ENCODE results near the gene JUNB. TPM values are rescaled to one million over a fixed set of nuclear protein-coding genes. Genes with fewer than 3 reads are reported as not detected.

Gene JUNB
- total RNA-seq, 2 donors from 2014 or later, result 574 to 618 TPM

- no peak overlapping the region for H3K27ac Mint-ChIP-seq
- ATAC-seq (replicated peaks in 1 of 2), result no peak
- no peaks in the 10 kb centered on the region for H3K36me3 Mint-ChIP-seq (ENCODE audit: insufficient read depth in 2 of 2)
- no peaks in the 10 kb centered on the region for H3K9me3 Mint-ChIP-seq
- DNase-seq, result no peak
- H3K4me3 Mint-ChIP-seq, result no peak overlapping the region
- peaks cover 12% of the 10 kb centered on the region for H3K4me1 Mint-ChIP-seq (ENCODE audit: low read depth)
- H3K27me3 Mint-ChIP-seq (ENCODE audit: low read depth), result peaks cover 6% of the 10 kb centered on the region
Observed at GRCh38 chr19:12763100-12763499, 28.2 kb upstream of the JUNB start.

- Mint-ChIP-seq H3K9me3 (no peaks in the 10 kb centered on the region), H3K27ac (no peak overlapping the region), H3K4me3 (no peak overlapping the region), H3K36me3 (ENCODE audit: insufficient read depth in 2 of 2) (no peaks in the 10 kb centered on the region), H3K4me1 (ENCODE audit: low read depth) (peaks cover 16% of the 10 kb centered on the region), H3K27me3 (ENCODE audit: low read depth) (no peaks in the 10 kb centered on the region)
- DNase-seq (no peak), ATAC-seq (replicated peaks in 1 of 2) (no peak)
Observed at GRCh38 chr19:12764698-12765097, 26.6 kb upstream of the JUNB start.

- Mint-ChIP-seq H3K27ac (no peak overlapping the region), H3K27me3 (ENCODE audit: low read depth) (no peaks in the 10 kb centered on the region)
Observed at GRCh38 chr19:12766051-12766521, 25.2 kb upstream of the JUNB start.

GRCh38 chr19:12767150-12767549 is 24.1 kb upstream of the JUNB start:
- Mint-ChIP-seq H3K27me3 (ENCODE audit: low read depth) (no peaks in the 10 kb centered on the region), H3K36me3 (ENCODE audit: insufficient read depth in 2 of 2) (no peaks in the 10 kb centered on the region), H3K4me3 (no peak overlapping the region), H3K4me1 (ENCODE audit: low read depth) (peaks cover 18% of the 10 kb centered on the region), H3K27ac (no peak overlapping the region), H3K9me3 (no peaks in the 10 kb centered on the region)
- DNase-seq, result no peak
- no peak for ATAC-seq (replicated peaks in 1 of 2)

More at GRCh38 chr19:12766051-12766521, 25.2 kb upstream of the JUNB start:
- H3K4me1 Mint-ChIP-seq (ENCODE audit: low read depth), result peaks cover 18% of the 10 kb centered on the region
- ATAC-seq (replicated peaks in 1 of 2) (peak; percentile 80 to 85), DNase-seq (peak; percentile 87 to 90)
- no peaks in the 10 kb centered on the region for H3K9me3 Mint-ChIP-seq
- H3K4me3 Mint-ChIP-seq, result peak overlapping the region; percentile 57 to 73
- H3K36me3 Mint-ChIP-seq (ENCODE audit: insufficient read depth in 2 of 2), result no peaks in the 10 kb centered on the region

- Mint-ChIP-seq H3K27me3 (ENCODE audit: low read depth) (no peaks in the 10 kb centered on the region), H3K27ac (no peak overlapping the region), H3K36me3 (ENCODE audit: insufficient read depth in 2 of 2) (no peaks in the 10 kb centered on the region), H3K4me3 (no peak overlapping the region), H3K9me3 (no peaks in the 10 kb centered on the region), H3K4me1 (ENCODE audit: low read depth) (peaks cover 18% of the 10 kb centered on the region)
- no peak for ATAC-seq (replicated peaks in 1 of 2)
- DNase-seq, result no peak
Observed at GRCh38 chr19:12767666-12768065, 23.6 kb upstream of the JUNB start.

GRCh38 chr19:12769689-12770088 is 21.6 kb upstream of the JUNB start:
- H3K27me3 Mint-ChIP-seq (ENCODE audit: low read depth), result no peaks in the 10 kb centered on the region
- peak; percentile 62 to 66 for DNase-seq
- peaks cover 31% of the 10 kb centered on the region for H3K4me1 Mint-ChIP-seq (ENCODE audit: low read depth)
- peak overlapping the region; percentile 47 to 56 for H3K4me3 Mint-ChIP-seq
- H3K27ac Mint-ChIP-seq, result no peak overlapping the region
- no peaks in the 10 kb centered on the region for H3K9me3 Mint-ChIP-seq
- peaks cover 0 to 2% of the 10 kb centered on the region in 2 donors for H3K36me3 Mint-ChIP-seq (ENCODE audit: insufficient read depth in 2 of 2)
- ATAC-seq (replicated peaks in 1 of 2), result peak; percentile 82

GRCh38 chr19:12770922-12771321 is 20.4 kb upstream of the JUNB start:
- Mint-ChIP-seq H3K9me3 (no peaks in the 10 kb centered on the region), H3K36me3 (ENCODE audit: insufficient read depth in 2 of 2) (peaks cover 0 to 2% of the 10 kb centered on the region in 2 donors), H3K4me3 (no peak overlapping the region), H3K27ac (no peak overlapping the region), H3K27me3 (ENCODE audit: low read depth) (no peaks in the 10 kb centered on the region), H3K4me1 (ENCODE audit: low read depth) (peaks cover 31% of the 10 kb centered on the region)
- ATAC-seq (replicated peaks in 1 of 2) (no peak), DNase-seq (no peak)

- no peak overlapping the region for H3K4me3 Mint-ChIP-seq
- ATAC-seq (replicated peaks in 1 of 2), result no peak
Observed at GRCh38 chr19:12772323-12772722, 19.0 kb upstream of the JUNB start.

GRCh38 chr19:12773571-12773970 is 17.7 kb upstream of the JUNB start:
- peak overlapping the region; percentile 1 to 2 for H3K4me3 Mint-ChIP-seq
- H3K27me3 Mint-ChIP-seq (ENCODE audit: low read depth), result no peaks in the 10 kb centered on the region
- DNase-seq (peak in 1 of 2 donors; percentile 17), ATAC-seq (replicated peaks in 1 of 2) (no peak)
- H3K9me3 Mint-ChIP-seq, result no peaks in the 10 kb centered on the region
- H3K36me3 Mint-ChIP-seq (ENCODE audit: insufficient read depth in 2 of 2), result peaks cover 0 to 2% of the 10 kb centered on the region in 2 donors
- H3K27ac Mint-ChIP-seq, result no peak overlapping the region
- H3K4me1 Mint-ChIP-seq (ENCODE audit: low read depth), result peaks cover 43% of the 10 kb centered on the region

More at GRCh38 chr19:12772323-12772722, 19.0 kb upstream of the JUNB start:
- peaks cover 36% of the 10 kb centered on the region for H3K4me1 Mint-ChIP-seq (ENCODE audit: low read depth)
- H3K27me3 Mint-ChIP-seq (ENCODE audit: low read depth), result no peaks in the 10 kb centered on the region
- H3K36me3 Mint-ChIP-seq (ENCODE audit: insufficient read depth in 2 of 2), result peaks cover 0 to 2% of the 10 kb centered on the region in 2 donors
- H3K27ac Mint-ChIP-seq, result no peak overlapping the region
- DNase-seq, result no peak
- no peaks in the 10 kb centered on the region for H3K9me3 Mint-ChIP-seq

- no peak for ATAC-seq (replicated peaks in 1 of 2)
Observed at GRCh38 chr19:12774588-12775555, 16.4 kb upstream of the JUNB start, which contains the start of gene HOOK2. Gene HOOK2, minus strand, starts transcription at chr19:12775552. Its CDS starts 103 bp downstream, at chr19:12775449.

GRCh38 chr19:12777217-12778016 is 13.9 kb upstream of the JUNB start:
- Mint-ChIP-seq H3K9me3 (no peaks in the 10 kb centered on the region), H3K27me3 (ENCODE audit: low read depth) (no peaks in the 10 kb centered on the region), H3K36me3 (ENCODE audit: insufficient read depth in 2 of 2) (peaks cover 0 to 2% of the 10 kb centered on the region in 2 donors), H3K4me1 (ENCODE audit: low read depth) (peaks cover 61% of the 10 kb centered on the region), H3K27ac (peak overlapping the region; percentile 57), H3K4me3 (peak overlapping the region; percentile 97 to 99)
- DNase-seq, result peak; percentile 87 to 93
- peak; percentile 38 to 43 for ATAC-seq (replicated peaks in 1 of 2)

More at GRCh38 chr19:12774588-12775555, 16.4 kb upstream of the JUNB start, which contains the start of gene HOOK2:
- peak within 1 kb of the TSS; percentile 75 to 80 for H3K4me3 Mint-ChIP-seq
- DNase-seq, result peak in 1 of 2 donors; percentile 31
- peaks cover 0 to 2% of the 10 kb centered on the region in 2 donors for H3K36me3 Mint-ChIP-seq (ENCODE audit: insufficient read depth in 2 of 2)
- no peaks in the 10 kb centered on the region for H3K9me3 Mint-ChIP-seq
- H3K27me3 Mint-ChIP-seq (ENCODE audit: low read depth), result no peaks in the 10 kb centered on the region
- H3K4me1 Mint-ChIP-seq (ENCODE audit: low read depth), result peaks cover 50% of the 10 kb centered on the region
- peak within 1 kb of the TSS; percentile 35 for H3K27ac Mint-ChIP-seq

- Mint-ChIP-seq H3K9me3 (no peaks in the 10 kb centered on the region), H3K36me3 (ENCODE audit: insufficient read depth in 2 of 2) (no peaks in the 10 kb centered on the region), H3K4me1 (ENCODE audit: low read depth) (peaks cover 61% of the 10 kb centered on the region), H3K27ac (peak overlapping the region; percentile 86), H3K4me3 (peak overlapping the region; percentile 97 to 99), H3K27me3 (ENCODE audit: low read depth) (no peaks in the 10 kb centered on the region)
- DNase-seq, result peak; percentile 57 to 60
- ATAC-seq (replicated peaks in 1 of 2), result peak; percentile 1 to 2
Observed at GRCh38 chr19:12778017-12778904, 13.0 kb upstream of the JUNB start.
